Fibroblast of skin of abdomen (primary cell): Measurements from ENCODE around the gene NGF.
A peak's percentile ranks its signal among the peaks of the same experiment; 100 is the strongest.
"Not testable (repeated sequence)": the region's sequence is repeated elsewhere in the genome, so short reads cannot be mapped to it uniquely, and the experiment has no call there.

Source experiments
- DNase-seq: peaks from one replicate; pipeline ENCODE4 v3.0.0-alpha.2; 2013

The NGF gene

DNA sequence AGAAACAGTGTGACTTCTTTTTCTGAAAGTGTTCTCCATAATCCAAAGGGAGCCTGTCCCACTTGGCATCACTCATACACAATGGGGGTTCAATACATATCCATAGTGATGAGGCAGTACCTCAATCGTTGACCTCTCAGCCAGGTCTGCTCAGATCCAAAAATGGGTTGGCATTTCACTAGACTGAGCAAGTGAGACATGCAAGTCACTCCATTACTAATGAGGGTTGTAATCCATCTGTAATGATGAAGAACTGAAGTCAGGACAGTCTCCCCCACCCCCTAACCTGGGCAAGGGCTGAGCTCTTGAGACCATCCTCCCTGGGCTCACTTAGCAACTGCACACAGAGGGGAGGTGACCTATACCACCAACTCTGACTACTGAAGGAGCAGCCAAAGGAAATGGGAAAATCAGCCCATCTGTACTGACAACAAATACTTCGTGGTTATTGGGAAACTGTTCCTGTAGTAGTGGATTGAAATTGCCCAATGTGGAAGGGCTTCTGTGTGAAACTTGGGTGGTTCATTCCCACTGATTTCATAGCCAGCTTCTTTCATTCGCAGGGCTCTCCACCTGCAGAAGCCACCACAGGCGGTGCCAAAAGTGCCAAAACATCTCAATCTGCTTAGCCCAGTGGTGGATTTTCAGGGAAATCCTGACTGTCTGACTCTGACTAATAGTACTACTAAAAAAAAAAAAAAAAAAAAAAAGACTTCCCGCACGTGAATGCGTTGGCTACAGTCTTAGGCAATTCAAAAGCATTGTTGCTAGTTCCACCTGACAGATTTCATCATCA, 5.0 kb downstream of the NGF start:
- peak; percentile 88 for DNase-seq

DNA sequence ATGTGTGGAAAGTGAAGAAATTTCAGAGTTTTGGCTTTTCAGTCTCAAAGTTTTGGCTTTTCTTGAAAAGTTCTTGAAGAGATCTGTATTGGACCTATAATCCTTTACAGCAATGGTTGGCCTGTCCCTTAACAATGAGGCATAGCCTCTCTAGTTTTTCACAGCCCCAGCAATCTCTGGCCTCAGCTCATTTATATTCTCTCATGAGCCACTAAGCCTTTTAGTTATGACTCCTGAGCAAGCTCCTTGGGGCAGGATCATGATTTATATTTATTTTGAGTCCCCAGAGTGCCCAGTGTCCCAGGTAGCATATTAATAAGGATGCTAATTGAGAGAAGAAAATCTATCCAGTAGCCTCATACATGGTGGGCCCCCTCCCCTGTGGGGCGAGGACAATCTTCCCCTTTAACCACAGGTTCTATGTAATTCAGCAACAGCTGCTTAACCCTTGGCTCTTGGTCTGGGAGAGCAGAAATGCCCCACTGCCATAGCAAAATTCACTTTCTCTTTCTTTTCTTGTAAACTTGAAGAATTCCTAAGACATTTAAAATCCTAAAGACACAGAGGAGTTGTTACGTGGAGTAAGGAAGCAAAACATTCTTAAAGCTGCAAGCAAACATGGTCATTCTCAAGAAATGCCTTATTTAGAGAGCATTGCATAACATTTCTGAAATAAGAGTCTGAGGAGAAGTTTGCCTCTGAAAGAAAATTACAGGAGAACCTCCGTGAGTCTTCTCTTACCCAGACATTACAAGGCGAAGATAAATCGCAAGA, 6.3 kb downstream of the NGF start:
- DNase-seq = peak; percentile 69

DNA sequence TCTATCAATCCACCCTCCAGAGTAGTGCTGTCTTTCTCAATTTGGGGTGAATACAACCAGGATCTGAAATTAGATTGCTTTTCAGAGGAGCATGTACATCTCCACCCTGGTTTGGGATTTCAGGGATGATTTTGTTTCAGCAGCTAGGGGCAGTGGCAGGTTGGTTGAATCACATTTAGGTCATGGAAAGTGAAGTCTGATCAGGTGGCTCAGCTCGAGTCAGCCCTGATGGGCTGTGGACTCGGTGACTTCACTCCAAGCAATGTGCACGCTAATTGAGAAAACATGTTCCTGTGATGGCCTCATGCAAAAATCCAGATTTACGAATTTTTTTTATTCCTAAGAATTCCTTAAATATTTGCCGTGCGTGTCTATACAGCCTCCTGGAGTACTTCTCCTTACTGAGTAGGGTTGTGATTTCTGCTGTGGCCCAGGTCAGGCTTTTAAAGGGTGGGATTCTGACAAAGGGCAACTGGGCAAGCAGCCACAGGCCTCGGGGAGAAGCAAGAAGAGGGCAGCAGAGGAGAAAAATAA, 7.5 kb downstream of the NGF start:
- peak; percentile 96 for DNase-seq

DNA sequence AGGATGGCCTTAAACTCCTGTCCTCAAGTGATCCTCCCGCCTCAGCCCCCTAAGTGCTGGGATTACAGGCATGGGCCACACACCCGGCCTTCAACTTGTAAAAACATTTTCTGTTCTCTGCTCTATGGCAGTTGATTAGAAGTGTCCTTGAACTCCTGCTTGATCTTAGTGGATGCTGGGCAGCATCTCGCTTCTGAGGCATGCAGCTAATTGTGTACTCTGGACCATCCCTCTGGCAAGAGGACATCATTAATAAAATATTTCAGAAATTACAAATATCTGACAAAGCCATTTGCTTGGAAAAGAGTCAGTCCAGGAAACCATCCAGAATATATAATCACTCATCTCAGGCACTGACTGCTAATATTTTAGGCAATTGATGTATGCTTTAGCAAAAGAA, 8.1 kb downstream of the NGF start:
- DNase-seq = peak; percentile 79

DNA sequence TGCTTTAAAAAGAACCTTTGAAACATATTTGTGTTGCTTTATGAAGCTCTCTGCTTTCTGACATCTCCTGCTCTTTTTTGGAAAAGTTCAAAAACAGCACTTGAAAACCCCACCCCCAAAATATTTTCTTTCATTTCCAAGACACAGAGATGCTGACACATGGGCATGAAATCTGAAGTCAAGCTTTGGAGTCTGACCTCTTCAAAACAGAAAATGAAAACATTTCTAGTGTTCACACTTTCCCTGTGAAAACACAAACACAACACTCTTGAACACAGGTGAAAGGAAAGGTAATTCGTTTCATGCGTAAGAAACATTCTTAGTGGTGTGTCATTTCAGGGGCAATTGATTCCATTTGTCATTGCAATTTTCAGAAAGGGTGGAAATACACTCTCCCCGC, 10.8 kb downstream of the NGF start:
- DNase-seq = no peak

DNA sequence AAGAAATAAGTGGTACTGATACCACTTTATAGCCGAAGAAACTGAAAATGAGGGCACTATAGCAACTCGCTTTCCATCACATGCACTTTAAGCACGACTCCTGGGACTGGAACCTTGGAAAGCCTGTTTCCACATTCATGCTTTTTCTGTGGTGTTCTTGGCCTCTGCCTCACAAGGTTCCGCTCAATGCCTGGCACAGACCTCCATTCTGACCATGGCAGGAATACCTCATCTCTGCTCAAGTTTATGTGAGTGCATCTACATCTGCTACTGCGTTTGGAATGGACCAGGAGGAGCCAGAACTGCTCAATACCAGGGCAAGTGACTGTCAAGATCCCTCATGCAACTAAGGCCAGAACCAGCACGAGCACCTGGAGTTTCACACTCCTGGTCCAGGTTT, 11.6 kb downstream of the NGF start:
- DNase-seq = no peak

DNA sequence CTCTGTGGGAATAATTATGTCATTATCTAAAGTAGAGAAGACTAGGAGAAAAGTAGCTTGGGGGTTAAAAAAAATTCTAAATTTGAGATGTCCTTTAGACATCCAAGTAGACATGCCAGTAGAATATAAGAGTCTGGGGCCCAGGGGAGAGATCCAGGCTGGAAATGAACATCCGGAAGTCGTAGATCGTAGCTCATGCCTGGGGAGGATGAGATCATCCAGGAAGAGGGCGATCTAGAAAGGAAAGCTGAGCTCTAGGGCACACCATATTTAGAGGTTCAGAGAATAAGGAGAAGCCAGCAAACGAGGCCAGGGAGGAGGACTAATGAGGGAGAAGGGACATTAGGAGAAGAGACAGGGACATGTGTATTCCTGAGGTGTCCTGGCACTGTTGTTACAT, 12.2 kb downstream of the NGF start:
- peak; percentile 47 for DNase-seq

DNA sequence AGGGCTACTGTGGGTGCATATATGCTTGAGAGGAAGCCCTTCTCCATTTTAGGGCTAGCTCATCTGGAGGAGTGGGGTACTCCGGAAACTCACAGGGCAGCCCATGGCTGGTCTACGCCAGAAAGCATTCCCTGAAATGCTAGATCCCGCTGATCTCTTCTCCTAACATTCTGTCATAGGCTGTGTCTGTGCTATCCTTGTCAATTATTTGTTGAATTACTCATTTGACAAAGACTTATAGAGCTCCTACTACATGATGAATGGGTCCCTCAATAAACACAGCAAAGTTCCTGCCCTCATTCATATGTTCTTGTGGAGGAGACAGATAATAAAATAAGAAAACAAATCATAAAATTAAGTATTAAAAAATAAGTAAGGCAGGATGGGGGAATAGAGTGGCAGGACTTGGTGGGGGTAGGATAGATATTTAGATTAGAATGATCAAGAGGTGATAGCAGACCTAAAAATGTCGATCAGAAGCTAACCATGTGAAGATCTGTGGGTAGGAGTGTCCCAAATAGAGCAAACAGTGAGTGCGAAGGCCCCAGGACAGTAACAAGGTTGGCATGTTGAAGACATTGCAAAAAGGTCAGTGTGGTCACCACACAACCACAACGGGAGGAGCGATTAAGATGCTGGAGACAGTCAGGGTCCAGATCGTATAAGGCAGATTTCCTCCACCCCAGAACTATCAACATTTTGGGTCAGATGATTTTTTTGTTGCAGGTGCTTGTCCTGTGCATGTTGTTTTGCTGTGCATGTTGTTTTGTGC, 13.2 kb downstream of the NGF start:
- no peak for DNase-seq

DNA sequence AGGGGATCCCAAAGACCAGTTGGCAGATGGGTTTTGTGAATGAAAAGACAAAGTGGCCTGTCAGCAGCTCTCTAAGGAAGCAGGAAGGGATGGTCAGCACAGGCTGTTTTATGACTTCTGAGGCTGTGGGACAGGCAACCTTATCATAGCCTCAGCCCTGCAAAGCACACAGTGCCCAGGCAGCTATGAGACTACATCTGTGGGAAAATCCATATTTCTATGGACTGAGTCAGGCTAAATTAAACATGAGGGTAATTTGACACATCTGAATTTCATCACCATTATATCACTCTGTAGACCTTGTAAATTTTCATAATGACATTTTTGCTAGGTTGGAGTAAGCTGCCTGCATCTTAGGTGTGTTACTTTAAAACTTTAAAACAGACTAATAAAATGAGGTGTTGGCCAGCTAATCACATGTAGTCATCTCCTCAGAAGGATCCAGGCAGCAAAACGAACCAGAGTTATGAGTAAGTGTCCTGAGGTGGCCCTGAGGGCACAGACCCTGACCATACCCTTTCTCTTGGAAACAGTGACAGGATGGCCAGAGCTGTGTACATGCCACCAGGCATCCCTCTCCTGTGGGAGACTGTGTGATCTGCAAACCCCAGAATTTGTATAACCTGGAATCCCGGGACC, 14.6 kb downstream of the NGF start:
- DNase-seq = peak; percentile 65

DNA sequence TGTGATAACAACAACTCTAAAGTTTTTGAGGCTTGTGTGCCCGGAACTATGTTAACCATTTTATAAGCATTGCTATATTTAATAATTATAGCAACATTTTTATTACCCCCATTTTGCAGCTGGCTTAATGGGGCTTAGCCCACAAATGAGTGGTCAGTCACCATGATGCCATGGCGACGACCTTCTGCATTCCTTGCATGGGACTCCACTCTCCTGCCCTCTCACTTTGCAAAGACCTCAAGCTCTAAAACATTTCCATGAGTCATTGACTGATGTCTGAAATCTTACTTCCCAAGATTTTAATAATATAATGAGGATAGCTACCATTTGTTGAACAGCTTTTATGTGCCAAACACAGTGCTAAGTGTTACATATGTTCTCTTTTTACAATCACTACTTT, 15.4 kb downstream of the NGF start:
- no peak for DNase-seq

DNA sequence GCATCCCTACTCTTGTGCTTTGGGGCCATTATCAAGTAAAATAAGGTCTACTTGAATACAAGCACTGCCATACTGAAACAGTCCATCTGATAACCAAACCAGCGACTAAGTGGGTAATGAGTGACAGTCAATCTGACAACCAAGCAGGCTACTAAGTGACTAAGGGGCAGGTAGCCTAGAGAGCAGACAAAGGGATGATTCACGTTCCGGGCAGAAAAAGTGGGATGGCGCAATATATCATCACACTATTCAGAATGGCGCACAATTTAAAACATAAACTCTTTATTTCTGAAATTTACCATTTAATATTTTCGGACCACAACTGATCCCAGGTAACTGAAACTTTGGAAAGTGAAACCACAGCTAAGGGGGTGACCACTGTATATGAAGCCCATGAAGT, 17.7 kb downstream of the NGF start:
- no peak for DNase-seq

DNA sequence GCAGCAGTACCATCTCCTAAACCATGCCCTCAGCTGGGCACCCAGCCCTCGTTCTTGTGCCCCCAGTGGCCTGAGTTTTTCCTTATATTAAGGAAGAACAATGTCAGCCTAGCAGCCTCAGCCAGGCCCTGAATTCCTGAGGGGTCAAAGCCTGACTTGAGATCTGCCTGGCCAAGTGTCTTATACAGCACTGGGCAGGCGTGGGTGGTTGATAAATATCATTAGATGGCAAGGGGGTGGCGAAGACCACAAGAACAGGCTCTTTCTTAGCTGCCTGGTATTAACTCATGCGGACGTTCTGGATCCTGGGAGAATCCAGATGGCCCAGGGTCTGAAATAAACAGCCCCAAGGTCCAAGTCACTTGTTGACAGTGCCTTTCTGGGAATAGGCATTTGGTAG, 18.3 kb downstream of the NGF start:
- DNase-seq = no peak

DNA sequence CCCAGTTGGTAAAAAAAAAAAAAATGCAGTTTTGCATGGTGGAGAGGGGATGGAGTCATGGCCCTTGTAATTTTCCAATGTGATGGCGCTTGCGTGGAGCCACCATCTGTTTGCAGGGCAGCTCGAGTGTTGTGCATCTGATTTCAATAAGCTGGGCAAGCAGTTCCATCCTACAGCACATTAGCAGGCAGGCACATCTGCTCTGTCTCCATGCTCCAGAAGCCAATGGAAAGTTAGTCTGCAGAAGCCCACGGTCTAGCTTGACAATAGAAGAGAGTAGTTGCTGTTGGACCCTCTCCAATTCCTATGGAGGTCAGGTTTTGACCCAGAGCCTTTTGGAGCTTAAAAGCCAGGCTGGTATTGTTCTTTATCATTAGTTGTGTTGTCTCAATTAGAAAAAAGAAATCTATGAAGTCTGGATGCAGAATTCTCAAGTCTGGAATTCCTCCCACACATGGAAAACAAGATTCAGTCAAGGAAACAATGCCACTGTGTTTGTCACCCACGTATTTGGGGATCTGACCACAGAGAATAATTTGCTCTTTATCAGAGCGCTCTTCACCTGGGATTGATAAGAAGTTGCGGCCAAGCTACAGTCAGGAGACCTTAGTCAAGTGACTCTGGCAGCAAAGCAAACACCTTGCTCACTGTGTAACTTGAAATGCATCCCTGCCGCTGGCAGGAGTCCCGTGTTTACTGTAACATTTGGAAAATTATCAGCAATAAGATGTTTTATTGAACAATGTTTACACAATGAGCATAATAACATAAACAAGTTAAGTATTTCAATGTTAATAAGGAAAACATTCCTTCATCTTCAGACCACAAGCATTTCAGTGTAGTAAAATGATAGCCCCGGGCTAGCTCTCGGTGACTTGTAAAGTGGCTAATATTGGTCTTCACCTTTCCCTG, 20.7 kb downstream of the NGF start:
- DNase-seq = no peak

DNA sequence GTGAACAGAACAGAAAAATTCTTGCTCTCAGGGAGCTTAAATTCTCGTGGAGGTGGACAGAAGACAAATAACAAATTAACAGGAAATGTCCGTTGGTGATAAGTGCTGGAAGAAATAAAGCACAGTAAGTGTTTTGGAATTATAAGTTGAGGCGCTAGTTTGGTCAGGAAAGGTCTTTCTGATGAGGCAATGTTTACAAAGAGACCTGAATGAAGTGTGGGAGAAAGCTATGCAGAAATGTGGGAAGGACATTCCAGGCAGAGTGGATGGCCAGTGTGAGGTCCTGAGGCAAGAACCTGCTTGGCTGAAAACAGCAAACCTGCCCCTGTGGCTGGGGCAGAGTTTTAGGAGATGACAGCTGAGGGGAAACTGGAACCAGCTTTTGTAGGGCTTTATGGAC, 23.3 kb downstream of the NGF start:
- DNase-seq = peak; percentile 77

DNA sequence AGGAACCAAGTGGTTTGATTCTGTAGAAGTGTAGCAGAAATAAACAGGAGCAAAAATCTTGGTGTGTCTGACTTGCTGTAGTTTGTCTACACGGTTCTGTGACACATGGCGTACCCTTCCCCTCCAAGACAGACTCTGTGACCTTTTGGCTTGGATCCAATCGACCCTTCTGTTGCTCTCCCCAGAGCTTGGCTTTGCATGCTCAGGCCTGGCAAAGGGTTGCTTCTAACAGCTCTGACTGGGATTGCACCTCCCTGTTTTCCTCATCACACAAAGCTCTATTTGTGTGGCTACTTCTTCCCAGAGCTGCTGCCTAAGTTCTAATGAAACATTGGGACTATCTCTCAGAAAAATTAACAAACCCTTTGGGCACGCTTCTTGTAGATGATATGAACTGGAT, 24.0 kb downstream of the NGF start:
- no peak for DNase-seq

DNA sequence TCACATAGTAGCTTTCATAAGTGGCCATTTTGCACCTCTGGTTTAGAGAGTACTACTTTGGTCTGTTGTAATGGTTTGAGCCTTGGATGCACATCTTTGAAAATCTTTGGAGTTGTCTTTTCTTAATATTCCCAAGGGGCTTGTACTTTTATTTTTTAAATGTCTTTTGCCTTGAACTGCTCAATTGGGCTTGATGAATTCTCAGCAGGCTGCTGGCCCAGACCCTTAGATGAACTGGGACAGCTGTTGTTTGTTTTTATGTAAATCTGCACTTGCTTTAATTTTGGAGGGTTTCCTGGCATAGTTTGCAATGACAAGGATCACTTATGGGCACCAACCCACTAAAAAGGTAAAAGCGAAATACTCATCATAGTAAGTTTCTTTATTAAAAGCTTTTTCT, 24.9 kb downstream of the NGF start:
- DNase-seq = no peak

DNA sequence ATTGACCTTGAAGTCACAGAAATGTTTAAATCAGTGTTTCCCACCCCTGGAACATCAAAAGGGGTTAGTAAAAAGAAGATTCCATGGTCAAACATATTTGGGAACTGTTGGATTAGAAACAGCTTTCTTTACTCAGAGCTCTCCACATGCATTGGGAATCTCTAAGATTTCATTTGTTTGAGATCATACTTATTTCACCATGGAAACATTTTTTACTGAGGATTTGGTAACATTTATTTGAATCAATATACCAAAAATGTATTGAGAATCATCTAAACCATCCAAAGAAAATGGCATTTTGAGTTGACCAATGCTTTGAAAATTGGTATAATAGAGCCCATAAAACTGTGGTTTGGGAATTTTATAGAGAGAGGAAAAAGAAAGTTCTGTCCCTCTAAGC, 25.3 kb downstream of the NGF start:
- DNase-seq = no peak

DNA sequence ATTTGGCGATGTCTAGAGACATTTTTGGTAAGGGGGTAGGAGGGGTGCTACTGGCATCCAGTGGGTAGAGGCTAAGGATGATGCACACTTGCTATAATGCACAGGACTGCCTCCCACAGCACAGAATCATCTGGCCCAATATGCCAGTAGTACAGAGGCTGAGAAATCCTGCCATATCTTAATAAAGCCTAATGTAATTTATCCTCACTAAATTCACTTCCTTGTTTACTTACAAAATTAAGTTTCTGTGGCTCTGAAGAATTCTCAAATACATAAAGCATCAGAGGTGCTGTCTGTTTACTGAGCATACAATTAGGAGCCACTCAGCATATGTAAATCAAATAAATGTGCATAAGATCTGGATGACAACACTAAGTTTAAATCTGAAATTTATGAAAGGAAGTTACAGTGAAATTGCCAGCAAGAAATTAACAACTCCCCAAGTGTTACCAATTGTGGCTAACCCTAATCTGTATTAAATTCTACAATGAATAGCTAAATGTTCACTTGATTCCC, 26.5 kb downstream of the NGF start:
- no peak for DNase-seq

DNA sequence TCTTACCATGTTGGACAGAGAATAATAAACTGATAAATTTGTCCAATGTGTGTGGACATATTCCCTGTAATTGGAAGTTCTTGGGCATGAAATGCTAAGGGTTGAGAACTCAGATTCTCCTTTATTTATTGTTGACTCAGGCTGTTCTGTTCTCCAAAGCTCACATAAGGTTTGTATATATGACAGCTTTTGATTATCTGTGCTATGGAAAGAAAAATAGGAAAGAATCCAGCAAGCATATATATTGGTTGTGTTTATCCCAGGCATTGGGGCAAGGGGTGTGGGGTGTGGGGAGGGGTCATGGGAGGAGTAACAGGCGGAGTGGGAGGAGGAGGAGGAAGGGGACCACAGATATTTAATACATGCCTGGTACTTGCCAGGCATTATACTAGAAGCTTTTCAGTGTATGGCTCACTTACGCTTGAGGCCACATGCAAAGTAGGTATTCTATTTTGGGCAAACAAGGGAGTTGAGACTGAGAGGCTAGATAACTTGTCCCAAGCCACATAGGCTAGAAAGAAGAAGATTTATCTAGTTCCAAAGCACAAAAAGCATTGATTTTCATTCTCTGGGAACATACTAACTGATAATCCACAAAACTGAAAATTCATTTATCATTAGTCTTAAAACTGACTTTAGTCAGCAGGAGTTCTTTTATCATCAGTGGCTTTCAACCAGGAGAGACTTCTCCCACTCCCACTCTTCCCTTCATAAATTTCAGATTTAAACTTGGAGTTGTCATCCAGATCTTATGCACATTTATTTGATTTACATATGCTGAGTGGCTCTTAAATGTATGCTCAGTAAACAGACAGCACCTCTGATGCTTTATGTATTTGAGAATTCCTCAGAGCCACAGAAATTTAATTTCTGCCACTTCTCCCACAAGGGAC, 27.2 kb downstream of the NGF start:
- no peak for DNase-seq

DNA sequence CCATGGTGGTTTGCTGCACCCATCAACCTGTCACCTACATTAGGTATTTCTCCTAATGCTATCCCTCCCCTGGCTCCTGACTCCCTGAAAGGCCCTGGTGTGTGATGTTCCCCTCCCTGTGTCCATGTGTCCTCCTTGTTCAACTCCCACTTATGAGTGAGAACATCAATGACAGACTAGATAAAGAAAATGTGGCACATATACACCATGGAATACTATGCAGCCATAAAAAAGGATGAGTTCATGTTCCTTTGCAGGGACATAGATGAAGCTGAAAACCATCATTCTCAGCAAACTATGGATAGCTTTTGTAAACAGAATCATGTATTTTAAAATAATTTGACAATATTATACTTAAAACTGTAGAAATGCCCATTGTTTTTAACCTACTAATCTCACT, 28.5 kb downstream of the NGF start:
- not testable (repeated sequence) for DNase-seq
